H1 (cell line): Measurements from ENCODE around the gene MCM3AP. TPM values are rescaled to one million over a fixed set of nuclear protein-coding genes. Genes with fewer than 3 reads are reported as not detected.

Experiments
- ATF3 ChIP-seq: IDR thresholded peaks from 2 replicates; pipeline ENCODE4 v1.6.1; 2011; ENCODE audit warnings: low read depth, mild to moderate bottlenecking, low read length; ENCODE audit not compliant: insufficient read depth
- CBX8 ChIP-seq: fragments of 300-800, 300-1000 bp; sonication (generic); IDR thresholded peaks from 2 replicates; pipeline ENCODE4 v1.7.1; 2016; ENCODE audit warnings: low read depth, low read length, borderline replicate concordance
- CHD7 ChIP-seq: fragments of 300-600 bp; sonication (generic); IDR thresholded peaks from 2 replicates; pipeline ENCODE4 v1.7.1; 2012; ENCODE audit warnings: low read length, moderate library complexity, mild to moderate bottlenecking, inconsistent platforms; ENCODE audit not compliant: insufficient replicate concordance
- CTBP2 ChIP-seq: IDR thresholded peaks from 2 replicates; pipeline ENCODE4 v1.7.0; 2011; ENCODE audit warnings: borderline replicate concordance, mild to moderate bottlenecking, moderate library complexity, mixed read lengths, low read length; ENCODE audit not compliant: insufficient read depth, insufficient read length
- GTF2F1 ChIP-seq: IDR thresholded peaks from 2 replicates; pipeline ENCODE4 v1.6.1; 2012; ENCODE audit warnings: low read depth, low read length, improper control_type of control experiment, borderline replicate concordance
- JUN ChIP-seq: IDR thresholded peaks from 2 replicates; pipeline ENCODE4 v1.6.1; 2011; ENCODE audit warnings: low read depth, mild to moderate bottlenecking, improper control_type of control experiment, low read length
- NANOG ChIP-seq: IDR thresholded peaks from 2 replicates; pipeline ENCODE4 v1.6.1; 2011; ENCODE audit warnings: low read length, low read depth, mild to moderate bottlenecking, inconsistent platforms; ENCODE audit not compliant: insufficient read depth, poor library complexity, severe bottlenecking
- PHF8 ChIP-seq: fragments of 200-600 bp; sonication (generic); conservative IDR thresholded peaks from 2 replicates; pipeline ENCODE4 v1.7.1; 2012; ENCODE audit warnings: low read depth, mild to moderate bottlenecking, inconsistent platforms, low read length, moderate library complexity
- RNF2 ChIP-seq: fragments of 200-900, 300-1000 bp; sonication (generic); IDR thresholded peaks from 2 replicates; pipeline ENCODE4 v1.7.1; 2016; ENCODE audit warnings: borderline replicate concordance, low read depth, mild to moderate bottlenecking, antibody characterized with exemption, low read length; ENCODE audit not compliant: poor library complexity, severe bottlenecking; ENCODE audit errors: missing control alignments
- SIN3A ChIP-seq, 2 experiments: IDR thresholded peaks in 1 of 2; conservative IDR thresholded peaks in 1 of 2; 2 replicates each; pipeline ENCODE4 v1.6.1; 2011 to 2012; ENCODE audit warnings: low read length in 2 of 2, improper control_type of control experiment in 1 of 2, low read depth in 1 of 2, mild to moderate bottlenecking in 1 of 2
- polyA plus RNA-seq, 7 experiments: library from polyadenylated mRNA; depleted of rRNA in 3 of 7; stranded (reverse) in 5 of 7; unstranded in 2 of 7; fragments of >200 nt in 5 of 7; fragments of 200-250 nt in 2 of 7; gene quantifications; 1 replicate in 5 of 7; 2 replicates in 1 of 7; 4 replicates in 1 of 7; pipeline versions ENCODE4 v1.2.1 to v1.2.3, GENCODE V29; 2011 to 2013; ENCODE audit warnings: missing spikeins in 2 of 7, mixed read lengths in 2 of 7
- total RNA-seq: library from RNA; stranded (reverse); fragmentation: NEBNext Ultra II Directional; extraction: Animal tissue kit (Norgen Biotek cat#: 25700); gene quantifications from 2 replicates; pipeline ENCODE4 v1.2.1, GENCODE V29; 2021

The MCM3AP gene
- total and polyA plus RNA-seq, 2 of the 8 experiments (the other 6 are each of a cell fraction or from before 2014, with no cell fraction given), result 37.2 to 119 TPM

- TF ChIP-seq CHD7 (no peak), CTBP2 (no peak), JUN (no peak), ATF3 (no peak), PHF8 (no peak), RNF2 (no peak), NANOG (no peak), SIN3A (conservative IDR thresholded peaks at IDR 0.05 in 1 of 2, IDR thresholded peaks at IDR 0.05 in 1 of 2; ENCODE audit: low read depth in 1 of 2, low read length in 2 of 2) (no peak), CBX8 (no peak), GTF2F1 (no peak)
Observed at GRCh38 chr21:46205766-46206162, 79.6 kb downstream of the MCM3AP start (continued).
